Ectodermal cell (in vitro differentiated cells): Measurements from ENCODE around the gene CROCC2.

Experiments
- H3K27ac ChIP-seq: 2 replicates; pipeline ENCODE4 v1.7.0; 2013; ENCODE audit warnings: mild to moderate bottlenecking, low read depth, low read length; ENCODE audit not compliant: insufficient read depth, poor library complexity, severe bottlenecking
- H3K27me3 ChIP-seq: 2 replicates; pipeline ENCODE4 v1.7.0; 2013; ENCODE audit warnings: mild to moderate bottlenecking, low read length; ENCODE audit not compliant: insufficient read depth, control insufficient read depth, poor library complexity, severe bottlenecking
- H3K36me3 ChIP-seq: one replicate; pipeline ENCODE4 v1.7.0; 2013; ENCODE audit warnings: low read length; ENCODE audit not compliant: control insufficient read depth, insufficient read depth
- H3K4me1 ChIP-seq: one replicate; pipeline ENCODE4 v1.7.0; 2013; ENCODE audit warnings: low read length; ENCODE audit not compliant: control insufficient read depth, insufficient read depth
- H3K4me3 ChIP-seq: 2 replicates; pipeline ENCODE4 v1.7.0; 2013; ENCODE audit warnings: low read depth, low read length, control low read depth; ENCODE audit not compliant: insufficient read depth
- H3K9me3 ChIP-seq: 2 replicates; pipeline ENCODE4 v1.7.0; 2013; ENCODE audit warnings: mild to moderate bottlenecking, low read length, moderate library complexity; ENCODE audit not compliant: control insufficient read depth
- WGBS, 2 experiments: methylation state at CpG; one replicate each; pipeline ENCODE4 v1.1.7; 2013; ENCODE audit warnings: missing lambda C conversion rate in 2 of 2; 5-methylcytosine and 5-hydroxymethylcytosine counted together

Gene CROCC2

DNA sequence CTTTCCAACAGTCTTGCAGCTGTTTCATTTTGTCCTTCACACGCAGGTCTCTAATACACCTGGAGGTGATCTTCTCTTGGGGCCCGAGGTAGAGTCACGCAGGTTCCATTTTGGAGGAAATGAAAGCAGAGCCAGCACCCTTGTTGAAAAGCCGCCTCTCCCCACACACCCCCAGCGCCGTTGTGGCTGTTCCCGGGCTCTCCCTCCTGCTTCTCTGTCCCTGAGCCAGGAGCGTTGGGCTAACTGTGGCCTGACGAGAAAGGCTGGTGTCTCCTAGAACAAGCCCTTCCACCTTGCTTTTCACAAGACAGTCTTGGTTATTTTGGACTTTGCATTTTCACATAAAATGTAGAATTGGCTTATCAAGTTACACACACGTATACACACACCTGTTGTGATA, 108.6 kb downstream of the CROCC2 start:
- Histone ChIP-seq H3K27me3 (no peaks in the 10 kb centered on the region), H3K36me3 (no peaks in the 10 kb centered on the region), H3K9me3 (no peaks in the 10 kb centered on the region), H3K4me1 (peaks cover 11% of the 10 kb centered on the region), H3K4me3 (no peak overlapping the region), H3K27ac (no peak overlapping the region)
- 92% methylated on average over 9 to 10 of the region's 10 CpGs for WGBS, 2 experiments

DNA sequence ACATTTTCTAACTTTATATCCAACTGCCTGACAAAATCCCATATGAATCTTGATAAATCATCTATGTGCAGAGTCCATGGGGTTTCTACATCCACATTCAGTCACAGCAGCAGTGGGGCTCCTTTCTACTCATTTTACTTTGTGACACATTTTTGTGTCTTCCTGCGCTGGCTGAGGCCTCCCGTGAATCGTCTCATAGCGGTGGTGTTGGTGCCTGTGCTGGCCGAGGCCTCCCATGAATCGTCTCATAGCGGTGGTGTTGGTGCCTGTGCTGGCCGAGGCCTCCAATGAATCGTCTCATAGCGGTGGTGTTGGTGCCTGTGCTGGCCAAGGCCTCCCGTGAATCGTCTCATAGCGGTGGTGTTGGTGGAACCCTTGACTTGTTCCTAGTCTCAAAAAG, 109.3 kb downstream of the CROCC2 start:
- H3K4me1 ChIP-seq: peaks cover 4% of the 10 kb centered on the region
- WGBS, 2 experiments: 93 to 94% methylated on average over 13 of the region's 13 CpGs
- no peaks in the 10 kb centered on the region for H3K9me3 ChIP-seq
- H3K27ac ChIP-seq: no peak overlapping the region
- no peak overlapping the region for H3K4me3 ChIP-seq
- H3K27me3 ChIP-seq: no peaks in the 10 kb centered on the region
- no peaks in the 10 kb centered on the region for H3K36me3 ChIP-seq

DNA sequence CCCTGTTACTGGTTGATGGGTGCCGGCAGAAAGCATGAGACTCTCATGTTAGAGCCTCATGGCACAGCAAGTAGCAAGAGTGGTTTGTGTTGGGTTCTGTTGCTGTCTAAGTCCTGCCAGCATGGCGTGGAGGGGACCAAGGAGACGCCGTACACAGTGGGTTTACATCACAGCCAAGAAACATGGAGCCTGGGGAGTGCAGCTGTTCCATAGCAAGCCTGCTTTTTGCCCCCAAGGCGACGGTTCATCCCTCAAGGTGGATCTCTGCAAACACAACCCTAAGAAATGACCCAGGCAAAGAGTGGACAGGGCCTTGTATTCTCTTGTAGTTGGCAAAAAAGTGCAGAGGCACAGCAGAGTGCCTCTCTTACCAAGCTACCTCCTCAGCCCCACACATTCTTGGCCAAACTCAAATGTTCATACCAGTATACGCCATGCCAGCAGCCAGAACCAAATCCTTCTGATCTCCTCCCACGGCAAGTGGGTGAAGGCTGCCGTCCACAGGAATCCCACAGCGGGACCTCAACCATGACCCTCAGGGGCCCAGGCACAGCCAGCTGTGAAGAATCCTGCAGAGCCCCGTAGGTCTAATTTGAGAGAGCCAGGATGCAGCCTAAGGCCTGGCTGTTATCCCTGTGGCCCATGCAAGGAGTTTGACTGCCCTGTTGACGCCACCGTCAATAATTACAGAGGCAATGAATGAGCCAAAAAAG, 111.2 kb downstream of the CROCC2 start:
- WGBS, 2 experiments: 95% methylated on average over 13 of the region's 13 CpGs
- Histone ChIP-seq H3K36me3 (no peaks in the 10 kb centered on the region), H3K4me1 (no peaks in the 10 kb centered on the region), H3K9me3 (peaks cover 3% of the 10 kb centered on the region), H3K4me3 (no peak overlapping the region), H3K27ac (no peak overlapping the region), H3K27me3 (no peaks in the 10 kb centered on the region)

DNA sequence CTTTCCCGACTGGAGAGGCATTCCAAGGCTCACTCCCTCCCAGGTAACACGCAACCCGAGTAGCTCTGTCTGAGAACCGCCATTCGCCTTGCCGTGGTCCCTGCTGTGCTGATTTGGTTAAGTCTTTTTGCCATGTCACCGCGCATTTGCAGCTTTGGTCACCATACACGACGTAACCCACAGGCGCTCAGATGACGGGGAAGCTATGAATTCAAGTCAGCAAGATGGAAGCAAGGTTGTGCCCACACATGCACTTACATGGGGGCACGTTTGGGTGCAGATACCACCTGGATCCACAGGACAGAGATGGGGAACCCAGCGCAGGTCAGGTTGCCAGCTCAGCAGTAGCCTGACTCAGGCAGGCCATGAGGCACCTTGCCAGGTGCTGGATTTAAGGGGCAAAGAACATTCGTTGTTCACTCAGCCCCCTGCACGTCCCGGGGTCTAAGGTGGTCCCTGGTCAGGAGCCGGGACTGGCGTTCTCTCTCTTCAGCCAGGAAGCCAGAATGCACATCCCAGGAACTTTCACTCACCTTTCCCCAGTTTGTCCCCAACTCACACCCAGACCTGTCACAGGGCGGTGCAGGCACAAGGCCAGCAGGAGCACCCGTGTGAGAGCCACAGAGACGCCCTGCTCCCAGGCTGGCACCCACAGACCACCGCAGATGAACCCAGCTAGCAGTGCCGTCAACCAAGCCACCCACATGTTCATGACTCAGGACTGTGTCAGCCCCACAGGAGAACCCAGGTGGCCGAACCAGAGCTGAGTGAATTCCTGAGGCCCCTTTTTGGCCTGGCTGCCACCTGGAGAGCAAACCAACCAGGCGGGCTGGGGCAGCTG, 112.1 kb downstream of the CROCC2 start:
- no peaks in the 10 kb centered on the region for H3K27me3 ChIP-seq
- H3K4me1 ChIP-seq: no peaks in the 10 kb centered on the region
- no peak overlapping the region for H3K27ac ChIP-seq
- H3K4me3 ChIP-seq: no peak overlapping the region
- H3K9me3 ChIP-seq: peaks cover 3% of the 10 kb centered on the region
- no peaks in the 10 kb centered on the region for H3K36me3 ChIP-seq
- 92 to 93% methylated on average over 26 of the region's 26 CpGs for WGBS, 2 experiments

DNA sequence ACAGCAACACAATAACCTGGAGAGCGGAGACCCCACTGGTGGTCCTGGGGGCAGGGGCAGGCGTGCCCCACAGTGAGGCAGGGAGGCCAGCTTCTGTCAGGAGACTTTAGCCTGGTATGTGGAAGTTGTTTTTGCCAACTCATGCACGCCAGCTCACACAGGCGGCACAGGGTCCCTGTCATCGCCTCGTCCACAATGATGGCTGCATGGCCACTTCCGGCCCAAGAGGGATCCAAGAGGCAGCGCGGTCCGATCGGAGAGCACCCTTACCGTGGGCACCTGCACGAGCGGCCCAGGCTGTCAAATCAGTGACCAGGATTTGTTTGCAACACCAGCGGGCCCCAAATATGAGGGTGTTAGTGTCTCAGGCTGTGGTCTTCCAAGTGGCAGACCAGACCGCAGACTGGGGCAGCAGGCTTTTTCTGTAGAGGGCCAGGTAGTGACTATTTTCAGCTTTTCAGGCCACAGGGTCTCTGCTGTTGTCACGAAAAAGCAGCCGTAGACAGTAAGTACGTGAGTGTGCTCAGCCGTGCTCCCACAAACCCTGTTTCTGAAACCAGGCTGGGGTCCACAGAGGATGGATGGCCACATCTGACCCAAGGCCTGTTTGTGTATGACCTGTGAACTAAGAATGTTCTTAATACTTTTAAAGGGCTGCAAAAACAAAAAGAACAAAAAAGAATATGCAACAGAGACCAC, 113.5 kb downstream of the CROCC2 start:
- Histone ChIP-seq H3K9me3 (peaks cover 3% of the 10 kb centered on the region), H3K27ac (no peak overlapping the region), H3K27me3 (no peaks in the 10 kb centered on the region), H3K36me3 (no peaks in the 10 kb centered on the region), H3K4me3 (no peak overlapping the region), H3K4me1 (no peaks in the 10 kb centered on the region)
- WGBS, 2 experiments: 94 to 96% methylated on average over 20 of the region's 20 CpGs

DNA sequence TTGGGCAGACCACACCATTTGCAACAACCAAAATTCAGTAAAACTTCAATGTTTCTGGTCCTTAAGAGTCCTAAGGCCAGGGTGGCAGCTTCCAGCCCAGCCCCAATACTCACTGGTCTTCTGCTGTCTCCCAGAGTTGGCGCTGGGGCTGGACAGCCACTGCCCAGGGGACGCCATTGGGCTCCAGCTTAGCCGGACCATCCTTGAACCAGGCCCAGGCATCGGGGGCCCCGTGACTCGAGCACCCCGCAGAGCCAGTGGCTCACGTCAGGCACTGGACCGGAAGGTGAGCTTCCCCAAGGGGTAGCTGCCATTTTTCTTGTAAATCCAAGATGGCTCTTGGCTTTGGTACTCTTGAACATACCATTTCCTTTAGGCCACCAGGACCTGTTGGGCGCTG, 114.1 kb downstream of the CROCC2 start:
- no peaks in the 10 kb centered on the region for H3K4me1 ChIP-seq
- no peak overlapping the region for H3K4me3 ChIP-seq
- 92 to 94% methylated on average over 10 of the region's 10 CpGs for WGBS, 2 experiments
- no peaks in the 10 kb centered on the region for H3K36me3 ChIP-seq
- H3K9me3 ChIP-seq: peaks cover 3% of the 10 kb centered on the region
- no peaks in the 10 kb centered on the region for H3K27me3 ChIP-seq
- no peak overlapping the region for H3K27ac ChIP-seq

DNA sequence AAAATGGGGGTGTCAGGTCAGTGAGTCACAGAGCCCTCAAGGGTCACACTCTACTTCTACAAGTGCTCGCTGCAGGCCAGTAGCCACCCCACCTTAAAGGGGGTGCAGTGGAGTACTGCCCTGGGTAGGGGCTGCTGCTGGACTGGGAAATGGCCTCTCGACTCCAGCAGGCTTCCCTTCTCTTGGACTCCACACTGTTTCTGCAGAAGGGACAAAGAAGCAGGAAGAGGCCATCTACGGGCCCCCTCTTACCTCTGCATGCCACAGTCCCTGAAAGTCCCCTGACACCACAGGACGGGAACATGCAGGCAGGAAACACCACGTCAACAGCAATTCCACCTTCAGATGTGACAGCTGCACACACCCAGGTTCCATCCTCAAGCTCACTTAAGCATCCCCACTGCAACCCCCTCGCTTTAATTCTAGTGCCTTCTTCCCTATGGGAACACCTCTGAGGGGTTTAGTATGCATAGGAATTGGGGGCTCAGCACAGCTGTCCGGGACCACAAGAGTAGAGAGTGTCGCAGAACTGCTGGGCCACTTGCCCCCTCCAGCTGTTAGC, 114.6 kb downstream of the CROCC2 start:
- H3K4me3 ChIP-seq: no peak overlapping the region
- no peaks in the 10 kb centered on the region for H3K36me3 ChIP-seq
- H3K27ac ChIP-seq: no peak overlapping the region
- H3K4me1 ChIP-seq: no peaks in the 10 kb centered on the region
- no peaks in the 10 kb centered on the region for H3K27me3 ChIP-seq
- WGBS, 2 experiments: 93% methylated on average over 8 of the region's 8 CpGs
- H3K9me3 ChIP-seq: peaks cover 3% of the 10 kb centered on the region

DNA sequence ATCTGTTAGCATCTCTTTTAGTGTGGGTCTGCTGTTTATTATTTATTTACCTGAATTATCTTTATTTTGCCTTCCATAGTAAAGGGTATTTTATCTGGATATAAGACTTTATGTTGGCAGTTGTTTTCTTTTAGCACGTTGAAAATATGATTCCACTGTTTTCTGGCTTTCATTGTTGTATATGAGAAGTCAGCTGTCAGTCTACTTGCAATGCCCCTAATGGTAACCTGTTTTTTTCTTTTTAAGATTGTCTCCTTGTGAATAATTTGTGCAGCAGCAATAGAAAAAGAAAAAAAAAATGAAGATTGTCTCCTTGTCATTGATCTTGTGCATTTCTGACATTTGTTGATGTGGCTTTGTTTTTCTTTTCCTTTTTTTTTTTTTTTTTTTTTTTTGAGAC, 119.5 kb downstream of the CROCC2 start:
- WGBS, 2 experiments: 31 to 38% methylated on average over 1 of the region's 1 CpG
- Histone ChIP-seq H3K27ac (no peak overlapping the region), H3K36me3 (no peaks in the 10 kb centered on the region), H3K4me3 (no peak overlapping the region), H3K9me3 (peaks cover 8% of the 10 kb centered on the region), H3K27me3 (no peaks in the 10 kb centered on the region), H3K4me1 (no peaks in the 10 kb centered on the region)

DNA sequence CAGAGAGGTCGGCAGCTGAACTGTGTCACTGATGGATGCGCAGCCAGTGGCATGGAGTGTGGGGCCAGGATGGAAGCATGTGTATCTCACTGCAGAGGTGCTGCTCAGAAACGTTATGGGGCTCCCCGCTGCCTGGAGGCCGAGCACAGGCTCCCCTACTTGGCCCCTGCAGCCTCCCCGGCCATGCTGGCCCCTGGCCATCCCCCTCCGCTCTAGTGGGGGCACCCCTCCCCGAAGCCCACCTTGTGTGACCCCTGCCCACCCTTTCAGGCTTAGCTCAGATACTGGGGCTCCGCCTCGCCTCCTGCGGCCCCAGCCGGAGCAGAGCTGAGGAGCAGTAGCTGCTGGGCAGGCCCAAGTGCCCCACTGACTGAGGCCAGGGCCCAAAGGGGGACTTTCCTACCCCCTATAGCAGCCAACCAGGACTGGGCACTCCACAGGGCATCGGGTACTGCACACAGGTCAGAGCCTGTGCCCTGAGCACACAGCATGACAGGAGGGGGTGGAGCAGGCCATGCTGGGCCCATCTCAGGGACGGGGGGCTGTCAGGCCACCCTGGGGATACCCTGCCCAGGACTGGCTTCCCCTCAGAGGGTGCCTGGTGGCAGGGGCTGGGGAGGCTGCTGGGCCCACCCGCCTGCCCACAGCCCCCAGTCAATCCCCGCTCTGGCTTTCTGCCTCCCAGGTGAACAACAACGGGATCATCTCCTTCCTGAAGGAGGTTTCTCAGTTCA, 123.6 kb downstream of the CROCC2 start:
- no peak overlapping the region for H3K4me3 ChIP-seq
- no peaks in the 10 kb centered on the region for H3K4me1 ChIP-seq
- H3K27ac ChIP-seq: no peak overlapping the region
- peaks cover under 1% of the 10 kb centered on the region for H3K27me3 ChIP-seq
- 89 to 90% methylated on average over 17 of the region's 17 CpGs for WGBS, 2 experiments
- H3K36me3 ChIP-seq: no peaks in the 10 kb centered on the region
- H3K9me3 ChIP-seq: peaks cover 5% of the 10 kb centered on the region
